ENCODE results near the gene PDE5A.
"Not testable (repeated sequence)": the region's sequence is repeated elsewhere in the genome, so short reads cannot be mapped to it uniquely, and the experiment has no call there.

PDE5A gene

DNA sequence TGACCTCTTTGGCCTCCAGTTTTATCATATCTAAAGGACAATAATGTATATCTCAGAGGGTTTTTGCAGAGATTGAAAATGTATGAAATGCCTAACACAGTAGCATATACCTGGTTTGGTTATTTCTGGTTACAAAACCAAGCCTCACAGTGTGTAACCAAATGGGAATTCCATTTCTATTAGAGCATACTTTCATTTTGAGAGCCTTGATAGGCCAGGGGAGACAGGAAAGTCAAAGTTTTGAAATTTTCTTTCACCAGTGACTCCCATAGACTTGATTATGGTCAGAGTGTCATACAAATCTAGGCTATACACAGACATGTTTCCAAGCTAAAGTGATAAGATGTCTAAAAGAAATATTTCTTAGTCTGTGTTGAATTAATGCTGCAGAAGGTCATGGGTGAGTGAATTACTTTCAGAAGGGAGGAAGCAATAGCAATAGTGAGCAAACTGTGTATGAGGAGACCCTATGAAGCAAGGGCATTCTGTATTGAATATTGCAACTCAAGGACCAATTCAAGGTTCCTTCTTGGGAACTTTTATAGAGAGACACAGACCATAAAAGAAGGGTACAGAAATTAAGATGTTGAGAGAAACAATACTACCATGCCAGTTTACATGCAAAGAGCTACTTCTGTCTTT, 151.1 kb downstream of the PDE5A start:
- no peak for DNase-seq (ENCODE audit: low read depth)
- H3K4me3 ChIP-seq (ENCODE audit: control insufficient read depth, low read depth, low read length): no peak overlapping the region
- TF ChIP-seq, protein P1, sequence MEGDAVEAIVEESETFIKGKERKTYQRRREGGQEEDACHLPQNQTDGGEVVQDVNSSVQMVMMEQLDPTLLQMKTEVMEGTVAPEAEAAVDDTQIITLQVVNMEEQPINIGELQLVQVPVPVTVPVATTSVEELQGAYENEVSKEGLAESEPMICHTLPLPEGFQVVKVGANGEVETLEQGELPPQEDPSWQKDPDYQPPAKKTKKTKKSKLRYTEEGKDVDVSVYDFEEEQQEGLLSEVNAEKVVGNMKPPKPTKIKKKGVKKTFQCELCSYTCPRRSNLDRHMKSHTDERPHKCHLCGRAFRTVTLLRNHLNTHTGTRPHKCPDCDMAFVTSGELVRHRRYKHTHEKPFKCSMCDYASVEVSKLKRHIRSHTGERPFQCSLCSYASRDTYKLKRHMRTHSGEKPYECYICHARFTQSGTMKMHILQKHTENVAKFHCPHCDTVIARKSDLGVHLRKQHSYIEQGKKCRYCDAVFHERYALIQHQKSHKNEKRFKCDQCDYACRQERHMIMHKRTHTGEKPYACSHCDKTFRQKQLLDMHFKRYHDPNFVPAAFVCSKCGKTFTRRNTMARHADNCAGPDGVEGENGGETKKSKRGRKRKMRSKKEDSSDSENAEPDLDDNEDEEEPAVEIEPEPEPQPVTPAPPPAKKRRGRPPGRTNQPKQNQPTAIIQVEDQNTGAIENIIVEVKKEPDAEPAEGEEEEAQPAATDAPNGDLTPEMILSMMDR (conservative IDR thresholded peaks at IDR 0.05; ENCODE audit: control insufficient read depth, insufficient read depth, low read depth, low read length): no peak

DNA sequence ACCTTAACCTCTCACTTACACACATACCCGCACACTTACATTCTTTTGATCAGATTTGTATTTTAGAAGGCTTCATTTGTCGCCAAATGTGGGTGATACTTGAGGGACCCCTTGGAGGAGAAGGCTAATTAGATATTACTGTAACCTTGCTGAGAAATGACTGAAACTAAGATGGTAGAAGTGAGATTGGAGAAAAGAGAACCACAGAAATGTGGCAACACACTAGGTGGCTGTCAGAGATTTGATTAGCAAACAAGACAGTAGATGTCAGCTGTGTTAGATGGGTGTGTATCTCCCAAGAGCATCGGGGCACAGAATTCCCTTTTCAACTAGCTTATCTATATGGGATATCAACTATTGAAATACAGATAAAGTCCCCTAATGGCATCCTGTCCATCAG, 157.3 kb downstream of the PDE5A start:
- TF ChIP-seq, protein P1 (conservative IDR thresholded peaks at IDR 0.05; ENCODE audit: control insufficient read depth, insufficient read depth, low read depth, low read length): no peak
- no peak overlapping the region for H3K4me3 ChIP-seq (ENCODE audit: control insufficient read depth, low read depth, low read length)
- no peak for DNase-seq (ENCODE audit: low read depth)

DNA sequence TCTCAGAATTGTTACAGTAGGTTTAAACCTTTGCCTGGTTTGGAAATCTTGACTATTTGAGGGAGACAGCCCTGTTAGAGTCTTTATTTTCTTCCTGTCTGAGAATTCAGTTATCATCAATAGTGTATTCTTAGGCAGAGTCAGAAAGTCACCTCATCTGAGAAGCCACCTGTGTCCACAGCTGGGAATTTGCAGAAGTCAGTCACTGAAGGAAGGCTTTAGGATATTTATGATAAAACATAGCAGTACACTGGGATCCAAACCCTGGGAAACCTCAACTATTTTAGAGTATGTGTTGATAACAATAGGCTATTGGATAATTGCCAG, 157.9 kb downstream of the PDE5A start:
- H3K4me3 ChIP-seq (ENCODE audit: control insufficient read depth, low read depth, low read length); DNase-seq (ENCODE audit: low read depth): not testable (repeated sequence)

DNA sequence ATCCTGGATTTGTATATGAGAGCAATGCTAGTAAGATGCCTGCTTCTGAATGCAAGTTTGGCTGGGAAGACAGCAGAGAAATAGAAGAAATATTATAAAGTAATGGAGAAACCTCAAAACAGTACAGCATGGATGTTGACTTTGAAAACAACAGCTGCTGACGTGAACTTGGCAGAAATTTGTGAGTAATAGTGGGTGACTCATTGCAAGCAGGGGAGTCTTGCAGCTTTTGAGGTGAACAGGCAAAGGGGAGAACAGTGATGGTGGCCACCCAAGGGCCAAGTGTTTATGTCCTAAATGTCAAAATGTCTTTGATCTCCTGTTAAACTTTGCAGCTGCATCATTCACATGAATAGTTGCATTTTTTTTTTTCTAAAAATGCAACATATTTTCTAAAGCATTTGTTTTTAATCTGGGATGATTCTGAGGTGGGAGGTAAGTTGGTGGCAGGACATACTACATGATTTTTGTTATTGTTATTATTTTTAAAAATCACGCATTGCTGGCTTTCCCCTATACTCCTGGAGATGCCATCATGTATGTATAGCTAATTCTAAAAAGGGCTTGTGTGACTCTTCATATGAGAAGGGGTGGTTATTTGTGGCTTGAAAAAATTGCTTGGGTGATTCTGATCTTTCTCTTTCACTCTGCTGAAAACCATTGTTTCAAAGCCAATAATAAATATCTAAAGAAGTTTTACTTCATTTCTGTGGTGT, 158.4 kb downstream of the PDE5A start:
- not testable (repeated sequence) for H3K4me3 ChIP-seq (ENCODE audit: control insufficient read depth, low read depth, low read length)
- DNase-seq (ENCODE audit: low read depth): peak; percentile 83

DNA sequence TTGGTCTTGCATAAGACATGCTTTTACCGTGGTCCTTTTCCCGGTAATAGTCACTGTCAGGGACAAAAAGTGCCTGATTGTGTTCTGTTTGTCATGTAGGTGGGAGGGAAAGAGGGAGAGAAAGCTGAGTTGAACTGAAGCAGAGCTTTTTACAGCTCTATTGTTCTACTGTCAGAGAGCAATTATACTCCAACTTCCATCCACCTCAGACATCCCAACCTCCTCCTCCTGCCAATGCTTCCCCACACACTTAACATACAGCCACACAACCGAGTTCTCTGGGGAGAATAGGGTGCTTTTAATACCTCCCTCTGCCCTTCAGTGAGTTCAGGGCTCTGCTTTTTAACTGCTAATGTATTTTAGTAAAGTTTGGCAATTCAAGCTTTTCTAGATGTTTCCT, 159.6 kb downstream of the PDE5A start:
- H3K4me3 ChIP-seq (ENCODE audit: control insufficient read depth, low read depth, low read length); DNase-seq (ENCODE audit: low read depth): not testable (repeated sequence)

DNA sequence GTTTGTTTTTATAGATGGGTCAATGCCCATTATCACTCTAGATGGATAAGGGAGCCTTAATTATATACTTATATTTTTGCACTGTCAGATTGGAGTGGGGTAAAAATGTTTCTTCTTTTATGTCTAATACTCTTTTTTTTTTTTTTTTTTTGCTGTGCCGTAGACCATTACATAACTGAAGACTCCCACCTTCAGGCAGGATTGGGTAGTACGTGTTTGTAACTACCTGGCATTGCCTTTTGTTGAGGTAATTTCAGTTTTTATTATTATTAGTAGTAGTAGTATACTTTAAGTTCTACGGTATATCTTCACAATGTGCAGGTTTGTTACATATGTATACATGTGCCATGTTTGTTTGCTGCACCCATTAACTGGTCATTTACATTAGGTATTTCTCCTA, 165.9 kb downstream of the PDE5A start:
- H3K4me3 ChIP-seq (ENCODE audit: control insufficient read depth, low read depth, low read length): not testable (repeated sequence)
- TF ChIP-seq, protein P1 (conservative IDR thresholded peaks at IDR 0.05; ENCODE audit: control insufficient read depth, insufficient read depth, low read depth, low read length): peak; percentile 25
- DNase-seq (ENCODE audit: low read depth): peak; percentile 20

DNA sequence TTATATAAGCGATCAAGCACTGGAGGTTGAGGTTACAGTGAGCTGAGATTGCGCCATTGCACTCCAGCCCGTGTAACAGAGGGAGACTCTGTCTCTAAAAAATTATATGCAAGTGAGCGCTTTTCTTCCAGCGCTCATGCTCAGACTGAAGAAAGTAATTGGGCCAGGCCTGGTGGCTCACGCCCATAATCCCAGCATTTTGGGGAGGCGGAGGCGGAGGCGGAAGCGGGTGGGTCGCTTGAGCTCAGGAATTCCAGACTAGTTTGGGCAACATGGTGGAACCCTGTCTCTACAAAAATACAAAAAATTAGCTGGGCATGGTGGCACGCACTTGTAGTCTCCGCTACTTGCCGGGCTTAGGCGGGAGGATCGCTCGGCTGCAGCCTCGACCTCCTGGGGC, 172.9 kb downstream of the PDE5A start:
- peak overlapping the region; percentile 43 for H3K4me3 ChIP-seq (ENCODE audit: control insufficient read depth, low read depth, low read length)
- peak; percentile 57 for DNase-seq (ENCODE audit: low read depth)

DNA sequence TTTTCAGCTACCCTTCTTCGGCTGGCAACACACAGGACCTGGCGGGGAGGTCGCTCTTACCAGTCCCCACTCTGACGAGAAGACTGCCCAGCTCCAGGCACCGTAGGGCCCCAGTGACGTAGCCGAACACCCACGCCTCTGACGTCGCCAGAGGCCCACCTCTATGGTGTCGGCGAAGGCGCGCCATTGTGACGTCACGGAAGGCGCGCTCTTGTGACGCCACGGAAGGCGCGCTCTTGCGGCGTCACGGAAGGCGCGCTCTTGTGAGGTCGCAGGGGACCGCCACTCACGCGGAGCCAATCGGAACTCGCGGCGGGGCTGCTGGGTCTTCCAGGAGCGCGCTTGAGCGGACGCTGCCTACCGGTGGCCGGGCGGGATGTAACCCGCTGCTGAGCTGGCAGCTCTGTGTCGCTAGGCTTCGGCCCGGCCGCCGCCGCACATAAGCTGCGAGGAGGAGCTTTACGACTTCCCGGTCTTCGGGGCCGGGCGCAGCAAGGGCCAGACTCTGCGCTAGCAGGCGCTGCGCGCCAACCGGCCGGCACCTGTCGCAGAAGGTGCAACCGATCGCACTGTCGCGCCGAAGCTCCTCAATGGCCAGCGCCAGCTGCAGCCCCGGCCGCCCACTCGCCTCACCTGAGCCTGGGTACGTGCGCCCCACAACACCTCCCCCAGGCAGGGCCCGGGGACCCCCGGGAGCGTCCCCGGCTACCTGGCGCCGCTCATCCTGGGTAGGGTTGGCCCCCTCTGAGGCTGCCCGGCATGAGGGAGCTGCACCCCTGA, 173.9 kb downstream of the PDE5A start:
- DNase-seq (ENCODE audit: low read depth): peak; percentile 97
- H3K4me3 ChIP-seq (ENCODE audit: control insufficient read depth, low read depth, low read length): peak overlapping the region; percentile 62

DNA sequence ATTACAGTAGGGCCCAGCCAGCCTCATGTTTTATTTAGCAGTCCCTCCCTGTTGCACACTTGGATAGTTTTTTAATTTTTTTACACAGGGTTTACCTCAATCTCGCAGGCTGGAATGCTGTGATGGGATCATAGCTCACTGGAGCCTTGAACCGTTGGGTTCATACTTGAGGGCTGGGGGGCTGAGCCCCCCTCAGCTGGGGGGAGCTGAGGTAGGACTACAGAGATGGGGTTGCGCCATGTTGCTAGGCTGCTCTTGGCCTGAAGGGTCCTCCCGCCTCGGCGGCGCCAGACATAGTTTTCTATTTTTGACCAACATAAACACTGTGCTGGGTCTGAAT, 174.5 kb downstream of the PDE5A start:
- DNase-seq (ENCODE audit: low read depth): not testable (repeated sequence)
- peak overlapping the region; percentile 61 for H3K4me3 ChIP-seq (ENCODE audit: control insufficient read depth, low read depth, low read length)

DNA sequence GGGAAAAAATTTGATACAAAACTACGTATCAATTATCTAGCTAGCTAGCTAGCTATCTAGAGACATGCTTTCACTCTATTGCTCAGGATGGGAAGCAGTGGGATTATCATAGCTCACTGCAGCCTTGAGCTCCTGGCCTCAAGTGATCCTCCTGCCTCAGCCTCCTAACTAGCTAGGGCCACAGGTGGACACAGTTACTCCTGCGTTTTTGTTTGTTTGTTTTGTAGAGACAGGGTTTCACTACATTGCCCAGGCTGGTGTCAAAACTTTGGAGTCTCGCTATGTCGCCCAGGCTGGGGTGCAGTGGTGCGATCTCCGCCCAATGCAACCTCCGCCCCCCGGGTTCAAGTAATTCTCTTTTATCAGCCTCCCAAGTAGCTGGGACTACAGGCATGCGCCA, 175.3 kb downstream of the PDE5A start:
- DNase-seq (ENCODE audit: low read depth); H3K4me3 ChIP-seq (ENCODE audit: control insufficient read depth, low read depth, low read length): not testable (repeated sequence)

DNA sequence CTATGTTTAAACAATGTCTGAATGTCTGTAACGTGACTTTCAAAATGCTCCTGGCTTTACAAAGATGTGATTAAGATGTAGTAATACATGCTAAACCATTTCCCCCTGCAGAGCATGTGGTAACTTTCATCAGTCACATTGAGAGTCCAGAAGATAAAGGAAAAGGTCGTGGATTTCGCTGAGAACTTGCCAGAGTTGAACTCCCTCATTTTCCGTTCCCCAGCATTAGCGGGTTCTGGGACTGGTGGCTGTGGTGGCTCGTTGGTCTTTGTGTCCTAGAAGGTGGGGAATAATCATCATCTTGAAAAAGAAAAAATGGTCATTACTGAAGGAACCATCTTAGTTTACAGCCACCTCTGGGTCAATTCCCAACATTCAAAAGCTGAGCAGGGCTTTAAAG, 178.8 kb downstream of the PDE5A start:
- DNase-seq (ENCODE audit: low read depth); H3K4me3 ChIP-seq (ENCODE audit: control insufficient read depth, low read depth, low read length): not testable (repeated sequence)
